ENCODE measurements around the gene CDK11A. TPM values are rescaled to one million over a fixed set of nuclear protein-coding genes. Genes with fewer than 3 reads are reported as not detected.

Gene CDK11A
- total and polyA plus RNA-seq, 2 of the 8 experiments (the other 6 are each of a cell fraction or from before 2014, with no cell fraction given) = 15.0 to 45.6 TPM

DNA sequence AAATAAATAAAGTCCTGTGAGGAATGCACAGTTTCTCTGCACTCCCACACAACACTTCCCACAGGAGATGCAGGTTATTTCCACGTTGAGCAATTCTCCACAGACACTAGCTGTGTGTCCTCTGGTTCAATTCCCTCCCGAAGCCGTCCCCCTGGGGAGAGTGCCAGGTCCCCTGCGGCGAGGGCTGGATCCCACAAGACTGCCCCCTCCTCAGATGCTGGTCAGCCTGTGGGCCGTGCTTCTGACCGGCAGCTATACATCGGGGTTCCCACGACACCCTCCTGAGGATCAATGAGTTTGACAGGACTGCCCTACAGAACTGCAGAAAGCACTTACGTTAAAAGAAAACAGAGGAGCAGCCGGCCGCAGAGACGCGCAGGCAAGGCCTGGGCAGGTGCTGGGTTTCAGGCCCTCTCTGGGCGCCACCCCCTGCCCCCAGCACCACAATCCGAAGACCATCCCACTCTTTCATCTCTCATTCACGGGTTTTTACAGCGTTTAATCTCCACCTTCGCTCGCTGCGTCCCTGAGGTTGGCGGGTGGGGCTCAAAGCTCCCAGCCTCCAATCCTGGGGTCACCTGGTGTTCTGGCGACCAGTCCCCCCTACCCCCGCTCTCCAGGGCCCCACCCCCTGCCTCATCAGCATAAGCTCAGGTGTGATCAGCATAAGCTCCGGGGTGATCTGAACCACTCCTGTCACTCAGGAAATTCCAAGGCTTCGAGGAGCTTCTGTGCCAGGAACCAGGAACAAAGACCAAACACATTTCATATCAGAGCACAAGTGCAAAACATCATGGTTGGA lies 40.9 kb downstream of the CDK11A start (continued):
- TF ChIP-seq GTF2F1 (IDR thresholded peaks at IDR 0.05; ENCODE audit: borderline replicate concordance, low read depth, low read length) (no peak), FOSL1 (IDR thresholded peaks at IDR 0.05; ENCODE audit: insufficient read depth, low read depth, low read length) (no peak), SP2 (IDR thresholded peaks at IDR 0.05; ENCODE audit: low read length) (no peak), SUZ12 (IDR thresholded peaks at IDR 0.05; ENCODE audit: low read length) (no peak), BACH1 (IDR thresholded peaks at IDR 0.05; ENCODE audit: low read length) (no peak), RAD21 (IDR thresholded peaks at IDR 0.05 in 1 of 2, conservative IDR thresholded peaks at IDR 0.05 in 1 of 2; ENCODE audit: low read depth in 2 of 2, low read length in 2 of 2) (no peak)
